Stimulated activated CD4-positive, alpha-beta T cell treated with anti-CD3 and anti-CD28 coated beads, Interleukin-2, amount 100 ng/mL, for 24 hours (primary cell): ENCODE data around the gene NPL.

ENCODE experiments used
- DNase-seq, 2 donors: peaks; one replicate each; pipeline ENCODE4 v3.0.0-alpha.2; 2020

Gene NPL

GRCh38 chr1:182823220-182823619 lies 33.6 kb downstream of the NPL start:
- DNase-seq: no peak

GRCh38 chr1:182826892-182827291 lies 37.3 kb downstream of the NPL start:
- no peak for DNase-seq

- DNase-seq: no peak
These were observed 39.8 kb downstream of the NPL start for GRCh38 chr1:182829285-182829932.

GRCh38 chr1:182833271-182833670 lies 43.7 kb downstream of the NPL start:
- DNase-seq: no peak

- no peak for DNase-seq
These were observed 44.8 kb downstream of the NPL start for GRCh38 chr1:182834326-182834725.

- no peak for DNase-seq
These were observed 46.2 kb downstream of the NPL start for GRCh38 chr1:182835806-182836205.

GRCh38 chr1:182839209-182840066 lies 49.9 kb downstream of the NPL start, which contains the start of gene DHX9:
TSS of gene DHX9 (plus strand) at chr1:182839347. CDS start at chr1:182842567, 3,220 bp downstream.
- peak; percentile 96 to 97 for DNase-seq

GRCh38 chr1:182841368-182841988 lies 51.9 kb downstream of the NPL start:
- DNase-seq: no peak

- no peak for DNase-seq
These were observed 52.7 kb downstream of the NPL start for GRCh38 chr1:182842265-182842664.

GRCh38 chr1:182845379-182845778 lies 55.8 kb downstream of the NPL start:
- peak in 1 of 2 donors; percentile 15 for DNase-seq

- no peak for DNase-seq
These were observed 56.3 kb downstream of the NPL start for GRCh38 chr1:182845894-182846293.

GRCh38 chr1:182847105-182847504 lies 57.5 kb downstream of the NPL start:
- DNase-seq: no peak

- no peak for DNase-seq
These were observed 59.2 kb downstream of the NPL start for GRCh38 chr1:182848736-182849135.

- DNase-seq: no peak
These were observed 60.7 kb downstream of the NPL start for GRCh38 chr1:182850319-182850718.

GRCh38 chr1:182851825-182852224 lies 62.3 kb downstream of the NPL start:
- no peak for DNase-seq

GRCh38 chr1:182855911-182856310 lies 66.3 kb downstream of the NPL start:
- DNase-seq: no peak

GRCh38 chr1:182857212-182857611 lies 67.6 kb downstream of the NPL start:
- no peak for DNase-seq

GRCh38 chr1:182860658-182861057 lies 71.1 kb downstream of the NPL start:
- no peak for DNase-seq

GRCh38 chr1:182861994-182862393 lies 72.4 kb downstream of the NPL start:
- DNase-seq: no peak

GRCh38 chr1:182862827-182863226 lies 73.3 kb downstream of the NPL start:
- DNase-seq: no peak

GRCh38 chr1:182863940-182864339 lies 74.4 kb downstream of the NPL start:
- no peak for DNase-seq

GRCh38 chr1:182867861-182868260 lies 78.3 kb downstream of the NPL start:
- no peak for DNase-seq

GRCh38 chr1:182869241-182869666 lies 79.7 kb downstream of the NPL start:
- DNase-seq: no peak

GRCh38 chr1:182872881-182873280 lies 83.3 kb downstream of the NPL start:
- DNase-seq: no peak
